Mesendoderm (in vitro differentiated cells): ENCODE measurements around the gene TAS2R40.
"Not testable (repeated sequence)": the region's sequence is repeated elsewhere in the genome, so short reads cannot be mapped to it uniquely, and the experiment has no call there.

ENCODE experiments used
- DNase-seq: peaks from one replicate; pipeline ENCODE4 v3.0.0; 2013
- H2AK5ac ChIP-seq: 2 replicates; pipeline ENCODE4 v1.6.1; 2013; ENCODE audit warnings: low read length, inconsistent platforms
- H2BK120ac ChIP-seq: 2 replicates; pipeline ENCODE4 v1.6.1; 2013; ENCODE audit warnings: low read depth, mild to moderate bottlenecking, low read length, moderate library complexity, mixed read lengths
- H2BK15ac ChIP-seq: replicated peaks from 2 replicates; pipeline ENCODE4 v1.6.1; 2013; ENCODE audit warnings: low read depth, mild to moderate bottlenecking, moderate library complexity
- H2BK5ac ChIP-seq: 2 replicates; pipeline ENCODE4 v1.6.1; 2013; ENCODE audit warnings: low read length, inconsistent platforms
- H3K18ac ChIP-seq: 2 replicates; pipeline ENCODE4 v1.6.1; 2013; ENCODE audit warnings: mild to moderate bottlenecking, low read length, mixed read lengths
- H3K23ac ChIP-seq: one replicate; pipeline ENCODE4 v1.6.1; 2013; ENCODE audit warnings: low read length
- H3K27ac ChIP-seq: 2 replicates; pipeline ENCODE4 v1.5.1; 2013; ENCODE audit warnings: low read depth, mild to moderate bottlenecking, inconsistent platforms, low read length, moderate library complexity
- H3K27me3 ChIP-seq: 2 replicates; pipeline ENCODE4 v1.6.1; 2013; ENCODE audit warnings: low read length, control low read depth, mild to moderate bottlenecking, inconsistent platforms; ENCODE audit not compliant: insufficient read depth, poor library complexity
- H3K36me3 ChIP-seq: 2 replicates; pipeline ENCODE4 v1.6.1; 2013; ENCODE audit warnings: low read length, inconsistent platforms; ENCODE audit not compliant: control insufficient read depth, insufficient read depth
- H3K4ac ChIP-seq: one replicate; pipeline ENCODE4 v1.6.1; 2013; ENCODE audit warnings: low read depth, mild to moderate bottlenecking, low read length, moderate library complexity
- H3K4me1 ChIP-seq: 2 replicates; pipeline ENCODE4 v1.6.1; 2013; ENCODE audit warnings: low read depth, low read length, inconsistent platforms; ENCODE audit not compliant: control insufficient read depth
- H3K4me2 ChIP-seq: 2 replicates; pipeline ENCODE4 v1.6.1; 2013; ENCODE audit warnings: low read length
- H3K4me3 ChIP-seq: 2 replicates; pipeline ENCODE4 v1.5.1; 2013; ENCODE audit warnings: mild to moderate bottlenecking, low read length
- H3K56ac ChIP-seq: one replicate; pipeline ENCODE4 v1.6.1; 2013; ENCODE audit warnings: low read length
- H3K79me1 ChIP-seq: 2 replicates; pipeline ENCODE4 v1.6.1; 2013; ENCODE audit warnings: low read length, inconsistent platforms
- H3K79me2 ChIP-seq: 2 replicates; pipeline ENCODE4 v1.6.1; 2013; ENCODE audit warnings: mild to moderate bottlenecking, low read length; ENCODE audit not compliant: control insufficient read depth, insufficient read depth
- H3K9ac ChIP-seq: 2 replicates; pipeline ENCODE4 v1.6.1; 2013; ENCODE audit warnings: low read length, inconsistent platforms
- H4K5ac ChIP-seq: one replicate; pipeline ENCODE4 v1.6.1; 2013; ENCODE audit warnings: low read length
- H4K8ac ChIP-seq: one replicate; pipeline ENCODE4 v1.6.1; 2013; ENCODE audit warnings: low read depth, mild to moderate bottlenecking, control low read depth, low read length, moderate library complexity
- WGBS: extraction: QIAGEN DNeasy Blood & Tissue Kit; methylation state at CpG from one replicate; pipeline ENCODE4 v1.1.7; 2013; ENCODE audit warnings: low lambda C conversion rate, missing lambda C conversion rate; ENCODE audit not compliant: insufficient coverage; ENCODE audit errors: extremely low coverage; 5-methylcytosine and 5-hydroxymethylcytosine counted together

TAS2R40 gene

GRCh38 chr7:143203386-143203785 lies 18.5 kb upstream of the TAS2R40 start:
- Histone ChIP-seq H3K4me3 (no peak overlapping the region), H3K36me3 (no peaks in the 10 kb centered on the region), H3K18ac (no peak overlapping the region), H4K5ac (peak overlapping the region; percentile 50), H2BK15ac (no peak overlapping the region), H3K4me2 (no peak overlapping the region), H3K79me1 (no peaks in the 10 kb centered on the region), H3K9ac (no peak overlapping the region), H2AK5ac (no peak overlapping the region), H3K4me1 (peaks cover 2% of the 10 kb centered on the region), H3K79me2 (no peaks in the 10 kb centered on the region), H2BK120ac (no peak overlapping the region), H3K56ac (peak overlapping the region; percentile 17), H4K8ac (no peak overlapping the region), H3K27ac (no peak overlapping the region), H3K4ac (no peak overlapping the region), H3K23ac (no peak overlapping the region), H3K27me3 (no peaks in the 10 kb centered on the region), H2BK5ac (peak overlapping the region; percentile 70)
- WGBS, result no CpG with 5 or more reads among the region's 3 CpGs
- DNase-seq, result peak; percentile 40

- Histone ChIP-seq H4K5ac (no peak overlapping the region), H2BK15ac (no peak overlapping the region), H3K9ac (no peak overlapping the region)
Measured at GRCh38 chr7:143205560-143206293, 16.1 kb upstream of the TAS2R40 start.

DNA sequence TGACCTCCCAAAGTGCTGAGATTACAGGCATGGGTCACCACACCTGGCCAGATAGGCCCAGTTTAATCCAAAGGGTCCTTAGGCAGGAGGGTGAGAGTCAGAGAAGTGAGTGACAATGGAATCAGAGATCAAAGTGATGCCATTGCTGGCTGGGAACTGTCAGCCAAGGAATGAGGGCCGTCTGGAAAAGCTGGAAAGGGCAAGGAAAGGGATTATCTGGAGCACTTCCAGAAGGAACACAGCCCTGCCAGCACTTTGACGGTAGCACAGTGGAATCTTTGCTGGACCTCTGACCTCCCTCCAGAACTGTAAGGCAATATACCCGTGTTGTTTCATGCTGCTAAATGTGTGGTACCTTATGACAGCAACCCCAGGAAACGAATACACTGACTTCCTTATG lies 11.3 kb upstream of the TAS2R40 start:
- no peaks in the 10 kb centered on the region for H3K79me2 ChIP-seq
- no peak overlapping the region for H3K56ac ChIP-seq
- no peaks in the 10 kb centered on the region for H3K36me3 ChIP-seq
- H3K27me3 ChIP-seq, result no peaks in the 10 kb centered on the region
- H3K4me3 ChIP-seq, result no peak overlapping the region
- no CpG with 5 or more reads among the region's 4 CpGs for WGBS
- peak; percentile 25 for DNase-seq
- no peak overlapping the region for H2AK5ac ChIP-seq
- H4K5ac ChIP-seq, result no peak overlapping the region
- no peak overlapping the region for H2BK120ac ChIP-seq
- H3K4me2 ChIP-seq, result no peak overlapping the region
- no peak overlapping the region for H2BK15ac ChIP-seq
- H3K18ac ChIP-seq, result no peak overlapping the region
- no peak overlapping the region for H4K8ac ChIP-seq
- no peak overlapping the region for H3K9ac ChIP-seq
- H2BK5ac ChIP-seq, result no peak overlapping the region
- no peak overlapping the region for H3K4ac ChIP-seq
- no peak overlapping the region for H3K23ac ChIP-seq
- H3K4me1 ChIP-seq, result no peaks in the 10 kb centered on the region
- H3K79me1 ChIP-seq, result no peaks in the 10 kb centered on the region
- no peak overlapping the region for H3K27ac ChIP-seq

More at GRCh38 chr7:143205560-143206293, 16.1 kb upstream of the TAS2R40 start:
- no peak overlapping the region for H3K4me3 ChIP-seq
- DNase-seq, result no peak
- peaks cover 2% of the 10 kb centered on the region for H3K4me1 ChIP-seq
- H4K8ac ChIP-seq, result no peak overlapping the region
- no peaks in the 10 kb centered on the region for H3K36me3 ChIP-seq
- H3K4me2 ChIP-seq, result no peak overlapping the region
- no peak overlapping the region for H2BK5ac ChIP-seq
- no peak overlapping the region for H3K23ac ChIP-seq
- H2AK5ac ChIP-seq, result peak overlapping the region; percentile 33
- no peaks in the 10 kb centered on the region for H3K79me1 ChIP-seq
- H3K4ac ChIP-seq, result no peak overlapping the region
- no peak overlapping the region for H3K27ac ChIP-seq
- no peak overlapping the region for H2BK120ac ChIP-seq
- no peaks in the 10 kb centered on the region for H3K27me3 ChIP-seq
- no peak overlapping the region for H3K18ac ChIP-seq
- WGBS, result no CpG with 5 or more reads among the region's 13 CpGs
- H3K79me2 ChIP-seq, result no peaks in the 10 kb centered on the region
- H3K56ac ChIP-seq, result peak overlapping the region; percentile 22

GRCh38 chr7:143213478-143213877 lies 8.4 kb upstream of the TAS2R40 start:
- not testable (repeated sequence) for H3K79me2 ChIP-seq, DNase-seq, H3K56ac ChIP-seq, H3K18ac ChIP-seq, H3K9ac ChIP-seq, H3K4me1 ChIP-seq, H3K79me1 ChIP-seq, H3K27ac ChIP-seq, H4K8ac ChIP-seq, H2AK5ac ChIP-seq, H4K5ac ChIP-seq, H2BK120ac ChIP-seq, H3K4me3 ChIP-seq, H3K27me3 ChIP-seq, H2BK15ac ChIP-seq, H3K4ac ChIP-seq, H3K36me3 ChIP-seq, H3K23ac ChIP-seq, H2BK5ac ChIP-seq, H3K4me2 ChIP-seq
- no CpG with 5 or more reads among the region's 4 CpGs for WGBS

DNA sequence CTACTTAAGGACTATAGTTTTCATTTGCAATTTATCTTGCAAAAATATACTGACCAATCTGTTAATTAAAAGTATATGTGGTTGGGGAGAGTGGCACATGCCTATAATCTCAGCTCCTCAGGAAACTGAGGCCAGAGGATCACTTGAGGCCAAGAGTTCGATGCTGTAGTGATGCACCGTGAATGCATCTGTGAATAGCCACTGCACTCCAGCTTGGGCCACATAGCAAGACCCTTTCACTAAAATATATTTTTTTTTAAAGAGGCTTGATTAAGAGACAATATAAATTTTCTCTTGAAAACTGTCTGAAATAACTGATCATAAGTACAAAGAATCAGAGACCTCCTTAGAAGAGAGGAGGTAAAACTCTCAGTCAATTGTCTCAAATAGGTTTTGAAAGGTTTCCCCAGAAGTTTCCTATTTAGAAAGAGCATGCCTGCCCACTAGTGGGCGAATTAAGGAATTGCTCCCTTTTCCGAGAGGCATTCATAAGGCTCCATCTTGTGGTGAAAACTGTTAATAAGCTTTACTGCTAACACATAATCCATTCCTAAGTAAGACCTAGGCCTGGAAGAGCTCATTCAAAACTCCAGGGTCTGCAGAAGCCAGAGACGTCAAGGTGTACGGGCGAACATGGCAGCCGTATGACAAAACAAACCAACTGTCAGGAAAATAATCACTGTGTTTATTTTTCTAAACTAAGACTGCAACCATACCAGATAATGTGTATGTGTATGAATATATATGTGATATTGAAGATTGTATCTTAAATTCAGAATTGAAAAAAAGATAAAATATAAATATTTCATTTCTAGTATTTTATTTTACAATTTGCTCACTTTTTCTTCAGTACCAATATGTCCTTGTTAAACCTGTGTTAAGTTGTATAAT lies 6.8 kb upstream of the TAS2R40 start:
- Histone ChIP-seq H3K18ac (no peak overlapping the region), H2BK120ac (no peak overlapping the region), H3K23ac (no peak overlapping the region), H3K4me3 (no peak overlapping the region), H3K79me1 (no peaks in the 10 kb centered on the region), H3K56ac (no peak overlapping the region), H2AK5ac (no peak overlapping the region), H4K5ac (no peak overlapping the region), H3K4me2 (no peak overlapping the region), H3K27me3 (no peaks in the 10 kb centered on the region), H2BK5ac (no peak overlapping the region), H3K27ac (no peak overlapping the region), H2BK15ac (no peak overlapping the region), H4K8ac (no peak overlapping the region), H3K79me2 (no peaks in the 10 kb centered on the region), H3K4me1 (no peaks in the 10 kb centered on the region), H3K4ac (no peak overlapping the region), H3K9ac (no peak overlapping the region), H3K36me3 (no peaks in the 10 kb centered on the region)
- WGBS, result no CpG with 5 or more reads among the region's 8 CpGs
- DNase-seq, result peak; percentile 88
